GM23248 (cell line): ENCODE measurements around the gene STX2.

ENCODE experiments used
- EZH2 ChIP-seq: fragments of 200-600 bp; sonication (generic); IDR thresholded peaks from 2 replicates; pipeline ENCODE4 v1.6.1; 2018; ENCODE audit warnings: antibody characterized with exemption, mild to moderate bottlenecking; ENCODE audit not compliant: insufficient read depth, poor library complexity, severe bottlenecking
- EZH2phosphoT487 ChIP-seq: fragments of 200-600 bp; sonication (generic); IDR thresholded peaks from 2 replicates; pipeline ENCODE4 v1.6.1; 2018; ENCODE audit warnings: antibody characterized with exemption, moderate library complexity, mild to moderate bottlenecking, low read depth; ENCODE audit not compliant: insufficient read depth

DNA sequence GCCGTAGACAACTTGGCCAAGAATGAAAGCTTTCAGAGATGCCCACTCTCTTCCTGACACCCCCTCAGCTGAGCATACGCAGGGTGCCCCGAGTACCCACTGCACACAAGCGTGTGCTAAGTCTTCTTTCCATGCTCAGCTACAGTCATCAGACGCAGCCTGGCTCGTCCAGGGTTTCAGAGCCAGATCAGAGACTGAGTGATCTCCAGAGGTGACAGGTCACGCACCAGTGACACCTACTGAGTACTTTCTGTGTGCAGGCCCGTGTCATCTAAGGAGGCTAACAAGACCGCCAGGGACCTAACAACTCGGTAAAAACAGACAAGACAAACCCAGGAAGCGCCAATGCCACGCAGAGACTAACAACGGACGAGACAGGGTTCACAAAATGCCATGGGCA is 25.1 kb downstream of the STX2 start:
- TF ChIP-seq EZH2, result no peak
- TF ChIP-seq EZH2phosphoT487, result no peak
